ENCODE data around the gene PROS1.
"Not testable (repeated sequence)": the region's sequence is repeated elsewhere in the genome, so short reads cannot be mapped to it uniquely, and the experiment has no call there.

The PROS1 gene

GRCh38 chr3:93934366-93935046 is 39.2 kb downstream of the PROS1 start:
- TF ChIP-seq, protein P1, sequence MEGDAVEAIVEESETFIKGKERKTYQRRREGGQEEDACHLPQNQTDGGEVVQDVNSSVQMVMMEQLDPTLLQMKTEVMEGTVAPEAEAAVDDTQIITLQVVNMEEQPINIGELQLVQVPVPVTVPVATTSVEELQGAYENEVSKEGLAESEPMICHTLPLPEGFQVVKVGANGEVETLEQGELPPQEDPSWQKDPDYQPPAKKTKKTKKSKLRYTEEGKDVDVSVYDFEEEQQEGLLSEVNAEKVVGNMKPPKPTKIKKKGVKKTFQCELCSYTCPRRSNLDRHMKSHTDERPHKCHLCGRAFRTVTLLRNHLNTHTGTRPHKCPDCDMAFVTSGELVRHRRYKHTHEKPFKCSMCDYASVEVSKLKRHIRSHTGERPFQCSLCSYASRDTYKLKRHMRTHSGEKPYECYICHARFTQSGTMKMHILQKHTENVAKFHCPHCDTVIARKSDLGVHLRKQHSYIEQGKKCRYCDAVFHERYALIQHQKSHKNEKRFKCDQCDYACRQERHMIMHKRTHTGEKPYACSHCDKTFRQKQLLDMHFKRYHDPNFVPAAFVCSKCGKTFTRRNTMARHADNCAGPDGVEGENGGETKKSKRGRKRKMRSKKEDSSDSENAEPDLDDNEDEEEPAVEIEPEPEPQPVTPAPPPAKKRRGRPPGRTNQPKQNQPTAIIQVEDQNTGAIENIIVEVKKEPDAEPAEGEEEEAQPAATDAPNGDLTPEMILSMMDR (IDR thresholded peaks at IDR 0.05; ENCODE audit: low read depth, low read length), result no peak
- no peak for DNase-seq (ENCODE audit: extremely low read depth, low read depth)

GRCh38 chr3:93931597-93932229 is 42.0 kb downstream of the PROS1 start:
- TF ChIP-seq, protein P1 (IDR thresholded peaks at IDR 0.05; ENCODE audit: low read depth, low read length), result no peak
- DNase-seq (ENCODE audit: extremely low read depth, low read depth), result no peak

GRCh38 chr3:93930041-93930440 is 43.7 kb downstream of the PROS1 start:
- TF ChIP-seq, protein P1 (IDR thresholded peaks at IDR 0.05; ENCODE audit: low read depth, low read length), result no peak
- DNase-seq (ENCODE audit: extremely low read depth, low read depth), result no peak

- TF ChIP-seq, protein P1 (IDR thresholded peaks at IDR 0.05; ENCODE audit: low read depth, low read length), result no peak
- DNase-seq (ENCODE audit: extremely low read depth, low read depth), result no peak
Measured at GRCh38 chr3:93926789-93927188, 46.9 kb downstream of the PROS1 start.

DNA sequence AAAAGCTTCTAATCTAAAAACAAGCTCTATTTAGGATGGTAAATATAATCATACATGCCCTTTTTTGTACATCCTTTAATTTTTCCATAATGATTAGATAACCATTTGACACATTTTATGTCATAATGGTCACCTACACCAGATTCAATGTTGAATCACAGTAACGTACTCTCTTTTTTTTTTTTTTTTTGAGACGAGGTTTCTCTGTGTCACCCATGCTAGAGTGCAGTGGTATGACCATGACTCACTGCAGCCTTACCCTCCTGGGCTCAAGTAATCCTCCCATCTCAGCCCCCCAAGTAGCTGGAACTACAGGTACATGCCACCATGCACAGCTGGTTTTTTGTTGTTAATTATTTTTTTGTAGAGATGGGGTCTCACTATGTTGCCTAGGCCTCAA is 49.2 kb downstream of the PROS1 start:
- TF ChIP-seq, protein P1 (IDR thresholded peaks at IDR 0.05; ENCODE audit: low read depth, low read length), result no peak
- DNase-seq (ENCODE audit: extremely low read depth, low read depth), result no peak

DNA sequence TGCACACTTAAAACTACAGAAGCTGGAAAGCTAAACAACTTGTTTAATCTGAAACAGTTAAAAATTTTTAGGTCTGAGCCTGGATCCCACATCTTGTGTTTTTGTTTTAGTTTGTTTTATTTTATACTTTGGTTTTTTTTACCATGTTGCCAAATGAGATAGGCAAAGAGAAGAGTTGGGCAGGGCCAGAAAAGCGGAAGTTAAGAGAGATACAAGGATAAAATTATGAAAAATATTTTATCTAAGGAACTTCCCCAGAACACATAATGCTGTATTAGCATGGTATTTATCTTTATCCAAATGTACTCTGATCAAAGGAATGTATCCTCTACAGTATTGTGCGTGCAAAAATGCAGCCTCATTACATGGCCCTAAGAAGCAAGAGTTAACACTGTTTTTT is 50.7 kb downstream of the PROS1 start:
- TF ChIP-seq, protein P1 (IDR thresholded peaks at IDR 0.05; ENCODE audit: low read depth, low read length), result no peak
- no peak for DNase-seq (ENCODE audit: extremely low read depth, low read depth)

DNA sequence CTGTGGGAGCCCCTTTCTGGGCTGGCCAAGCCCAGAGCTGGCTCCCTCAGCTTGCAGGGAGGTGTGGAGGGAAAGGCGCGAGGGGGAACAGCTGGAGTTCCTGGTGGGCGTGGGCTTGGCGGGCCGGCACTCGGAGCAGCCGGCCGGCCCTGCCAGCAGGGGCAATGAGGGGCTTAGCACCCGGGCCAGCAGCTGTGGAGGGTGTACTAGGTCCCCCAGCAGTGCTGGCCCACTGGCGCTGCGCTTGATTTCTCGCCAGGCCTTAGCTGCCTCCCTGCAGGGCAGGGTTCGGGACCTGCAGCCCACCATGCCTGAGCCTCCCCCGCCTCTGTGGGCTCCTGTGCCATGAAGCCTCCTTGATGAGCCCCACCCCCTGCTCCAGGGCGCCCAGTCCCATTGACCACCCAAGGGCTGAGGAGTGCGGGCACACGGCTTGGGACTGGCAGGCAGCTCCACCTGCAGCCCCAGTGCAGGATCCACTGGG is 56.1 kb downstream of the PROS1 start:
- DNase-seq (ENCODE audit: extremely low read depth, low read depth), result not testable (repeated sequence)

DNA sequence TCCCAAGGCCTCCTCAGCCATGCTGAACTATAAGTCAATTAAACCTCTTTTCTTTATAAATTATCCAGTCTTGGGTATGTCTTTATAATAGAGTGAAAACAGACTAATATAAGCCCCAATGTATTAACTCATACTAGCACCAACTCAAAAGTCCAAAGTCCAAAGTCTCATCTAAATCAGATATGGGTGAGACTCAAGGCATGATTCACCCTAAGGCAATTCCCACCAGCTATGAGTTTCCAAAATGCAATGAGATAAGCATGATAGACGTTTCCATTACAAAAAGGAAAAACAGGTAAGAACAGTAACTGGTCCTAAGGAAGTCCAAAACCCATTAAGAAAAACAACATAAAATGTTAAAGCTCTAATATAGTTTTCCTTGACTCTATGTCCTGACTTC is 60.1 kb downstream of the PROS1 start:
- DNase-seq (ENCODE audit: extremely low read depth, low read depth), result not testable (repeated sequence)
